A673 (cell line): Measurements from ENCODE around the gene LKAAEAR1. TPM values are rescaled to one million over a fixed set of nuclear protein-coding genes. Genes with fewer than 3 reads are reported as not detected.

ENCODE experiments used
- BruUV-seq: library from RNA; stranded (reverse); fragments of 400-500 nt; replicated peaks from 2 replicates; lab custom pipeline; 2021; lab: Mats Ljungman, UMichigan
- CTCF ChIA-PET: fragments of 300-600 bp; sonication (Branson Sonifier 250); formaldehyde crosslinking; loops from one replicate; lab custom pipeline; 2022; ENCODE audit warnings: antibody characterized with exemption; lab: Charles Lee
- POLR2A ChIA-PET: fragments of 300-600 bp; sonication (Branson Sonifier 250); formaldehyde crosslinking; loops from one replicate; lab custom pipeline; 2022; ENCODE audit warnings: antibody characterized with exemption; ENCODE audit not compliant: low non-redundant PET; lab: Charles Lee
- DNase-seq: peaks from one replicate; pipeline ENCODE4 v3.0.0-alpha.2; 2015; ENCODE audit warnings: low spot score
- H3K27ac ChIP-seq: fragments of 200-600 bp; sonication (generic); 2 replicates; pipeline ENCODE4 v1.5.1; 2016; ENCODE audit warnings: mixed run types, low read depth, mild to moderate bottlenecking, mixed read lengths, antibody characterized with exemption, low read length; ENCODE audit not compliant: poor library complexity, severe bottlenecking
- H3K27me3 ChIP-seq: fragments of 200-600 bp; sonication (generic); replicated peaks from 2 replicates; pipeline ENCODE4 v1.6.1; 2017; ENCODE audit warnings: mixed run types, low read depth, mild to moderate bottlenecking, mixed read lengths, antibody characterized with exemption, low read length; ENCODE audit not compliant: insufficient read depth, poor library complexity
- H3K36me3 ChIP-seq: fragments of 200-600 bp; sonication (generic); 2 replicates; pipeline ENCODE4 v1.6.1; 2016; ENCODE audit warnings: mixed run types, mild to moderate bottlenecking, mixed read lengths, antibody characterized with exemption, low read length; ENCODE audit not compliant: insufficient read depth, poor library complexity, severe bottlenecking
- H3K4me1 ChIP-seq: fragments of 200-600 bp; sonication (generic); 2 replicates; pipeline ENCODE4 v1.6.1; 2017; ENCODE audit warnings: mixed run types, mild to moderate bottlenecking, mixed read lengths, antibody characterized with exemption, low read length; ENCODE audit not compliant: insufficient read depth, poor library complexity, severe bottlenecking
- H3K4me3 ChIP-seq: fragments of 200-600 bp; sonication (generic); 2 replicates; pipeline ENCODE4 v1.5.1; 2016; ENCODE audit warnings: low read depth, mixed run types, mild to moderate bottlenecking, mixed read lengths, low read length; ENCODE audit not compliant: poor library complexity, severe bottlenecking
- H3K9me3 ChIP-seq: fragments of 200-600 bp; sonication (generic); 2 replicates; pipeline ENCODE4 v1.6.1; 2016; ENCODE audit warnings: mixed run types, low read depth, mild to moderate bottlenecking, mixed read lengths, antibody characterized with exemption, low read length; ENCODE audit not compliant: poor library complexity, severe bottlenecking
- CTCF ChIP-seq: fragments of 300-800, 200-600 bp; sonication (generic); conservative IDR thresholded peaks from 2 replicates; pipeline ENCODE4 v1.5.1; 2017; ENCODE audit warnings: low read depth, mild to moderate bottlenecking, antibody characterized with exemption, low read length, moderate library complexity, mixed read lengths
- EZH2 ChIP-seq: fragments of 200-600 bp; sonication (generic); IDR thresholded peaks from 2 replicates; pipeline ENCODE4 v1.6.1; 2017; ENCODE audit warnings: borderline replicate concordance, low read depth, mild to moderate bottlenecking, mixed read lengths, antibody characterized with exemption, low read length; ENCODE audit not compliant: poor library complexity, severe bottlenecking
- intact Hi-C: fragments of 100-400 bp; cut with micrococcal nuclease; formaldehyde crosslinking; loops from one replicate; pipeline ENCODE4 v1.10.0; 2022; ENCODE audit not compliant: unreplicated experiment
- total RNA-seq: library from RNA; stranded (reverse); gene quantifications from 2 replicates; pipeline ENCODE4 v1.2.3, GENCODE V29; 2021

The LKAAEAR1 gene
- total RNA-seq, 1 experiment from 2014 or later = 0.62 TPM

- no TSS peak for BruUV-seq
- no peak for TF ChIP-seq CTCF
- TF ChIP-seq EZH2 = no peak
- Histone ChIP-seq H3K4me3 (no peak overlapping the region), H3K27me3 (no peaks in the 10 kb centered on the region), H3K36me3 (peaks cover 6% of the 10 kb centered on the region), H3K4me1 (peaks cover 12% of the 10 kb centered on the region), H3K27ac (no peak overlapping the region), H3K9me3 (no peaks in the 10 kb centered on the region)
- ChIA-PET CTCF (no interaction called here), POLR2A (no interaction called here)
- no peak for DNase-seq
- intact Hi-C loops = no loop called here
These were observed 9.2 kb downstream of the LKAAEAR1 start for GRCh38 chr20:64074963-64075362.

- peaks cover 12% of the 10 kb centered on the region for H3K4me1 ChIP-seq
- H3K27ac ChIP-seq = no peak overlapping the region
- intact Hi-C loops = no loop called here
- DNase-seq = no peak
- no peaks in the 10 kb centered on the region for H3K27me3 ChIP-seq
- TF ChIP-seq EZH2 (no peak), CTCF (no peak)
- no peak overlapping the region for H3K4me3 ChIP-seq
- ChIA-PET POLR2A (no interaction called here), CTCF (no interaction called here)
- BruUV-seq = no TSS peak
- H3K36me3 ChIP-seq = peaks cover 6% of the 10 kb centered on the region
- no peaks in the 10 kb centered on the region for H3K9me3 ChIP-seq
These were observed 9.9 kb downstream of the LKAAEAR1 start for GRCh38 chr20:64074184-64074789.

- Histone ChIP-seq H3K4me3 (no peak overlapping the region), H3K9me3 (no peaks in the 10 kb centered on the region), H3K27me3 (no peaks in the 10 kb centered on the region), H3K36me3 (peaks cover 6% of the 10 kb centered on the region), H3K4me1 (peaks cover 6% of the 10 kb centered on the region), H3K27ac (no peak overlapping the region)
- BruUV-seq = no TSS peak
- POLR2A ChIA-PET = no interaction called here
- CTCF ChIA-PET = no interaction called here
- no peak for DNase-seq
- TF ChIP-seq EZH2 (no peak), CTCF (no peak)
- intact Hi-C loops = no loop called here
These were observed 10.6 kb downstream of the LKAAEAR1 start for GRCh38 chr20:64073476-64074183.
